Upper lobe of left lung (tissue), 6 donors: ENCODE data around the gene USP22. TPM values are rescaled to one million over a fixed set of nuclear protein-coding genes. Genes with fewer than 3 reads are reported as not detected.
A peak's percentile ranks its signal among the peaks of the same experiment; 100 is the strongest.

Experiments
- ATAC-seq, 2 donors: fragments of 200-7000 bp; cut with Tn5 transposase; one replicate each; pipeline ENCODE4 v1.9.1; 2022; ENCODE audit warnings: mild to moderate bottlenecking in 2 of 2, moderate library complexity in 2 of 2; ENCODE audit not compliant: low FRiP score in 2 of 2
- DNase-seq, 2 donors: peaks; one replicate each; pipeline ENCODE4 v3.0.0-alpha.2; 2019 to 2020
- H3K27ac ChIP-seq, 4 donors: fragments of 200-600 bp; sonication (generic); one replicate each; pipeline ENCODE4 v1.5.1; 2016 to 2019
- H3K27me3 ChIP-seq, 4 donors: fragments of 200-600 bp; sonication (generic); one replicate each; pipeline ENCODE4 v1.5.1; 2017 to 2019
- H3K36me3 ChIP-seq, 4 donors: fragments of 200-600 bp; sonication (generic); one replicate each; pipeline ENCODE4 v1.5.1; 2016 to 2019
- H3K4me1 ChIP-seq, 4 donors: fragments of 200-600 bp; sonication (generic); one replicate each; pipeline ENCODE4 v1.5.1; 2018 to 2019
- H3K4me3 ChIP-seq, 4 donors: fragments of 200-600 bp; sonication (generic); one replicate each; pipeline ENCODE4 v1.5.1; 2017 to 2019; ENCODE audit warnings: mild to moderate bottlenecking in 2 of 4, moderate library complexity in 1 of 4
- H3K9me3 ChIP-seq, 4 donors: fragments of 200-600 bp; sonication (generic); one replicate each; pipeline ENCODE4 v1.5.1; 2018 to 2019
- EP300 ChIP-seq, 4 donors: sonication (generic); formaldehyde crosslinking; IDR thresholded peaks; one replicate each; pipeline ENCODE4 v1.5.1; 2017; ENCODE audit warnings: antibody characterized with exemption in 4 of 4, control low read depth in 2 of 4
- POLR2A ChIP-seq, 4 donors: fragments of 450-650 bp; IDR thresholded peaks; one replicate each; pipeline ENCODE4 v1.5.1; 2016 to 2017; ENCODE audit warnings: antibody characterized with exemption in 4 of 4, mild to moderate bottlenecking in 2 of 4
- POLR2AphosphoS5 ChIP-seq, 2 donors: sonication (generic); formaldehyde crosslinking; IDR thresholded peaks; one replicate each; pipeline ENCODE4 v1.5.1; 2017; ENCODE audit warnings: antibody characterized with exemption in 2 of 2
- WGBS, 2 donors: methylation state at CpG; one replicate each; pipeline ENCODE4 v1.1.5; 2017 to 2018; 5-methylcytosine and 5-hydroxymethylcytosine counted together
- total RNA-seq, 6 donors: library from RNA; depleted of rRNA in 4 of 6; stranded (reverse); fragments of >200 nt in 4 of 6; gene quantifications; one replicate each; pipeline versions ENCODE4 v1.1.0 to v1.2.1, GENCODE V29; 2016 to 2021
- TF ChIP-seq, protein P1 (sequence below), 6 experiments: fragments of 450-650 bp in 4 of 6; fragments of 200-600 bp in 2 of 6; sonication (generic) in 2 of 6; IDR thresholded peaks; one replicate each; pipeline ENCODE4 v1.5.1; 2016 to 2019; ENCODE audit warnings: antibody characterized with exemption in 6 of 6
- donor health status: DM: no; HTN: no; CAD: no; lungs with moderate emphysema.
- donor health status: DM: no; HTN: yes; CAD: no; lungs with severe emphysema.

Gene USP22
- total RNA-seq, 6 donors from 2014 or later = 134 to 302 (median 177) TPM

DNA sequence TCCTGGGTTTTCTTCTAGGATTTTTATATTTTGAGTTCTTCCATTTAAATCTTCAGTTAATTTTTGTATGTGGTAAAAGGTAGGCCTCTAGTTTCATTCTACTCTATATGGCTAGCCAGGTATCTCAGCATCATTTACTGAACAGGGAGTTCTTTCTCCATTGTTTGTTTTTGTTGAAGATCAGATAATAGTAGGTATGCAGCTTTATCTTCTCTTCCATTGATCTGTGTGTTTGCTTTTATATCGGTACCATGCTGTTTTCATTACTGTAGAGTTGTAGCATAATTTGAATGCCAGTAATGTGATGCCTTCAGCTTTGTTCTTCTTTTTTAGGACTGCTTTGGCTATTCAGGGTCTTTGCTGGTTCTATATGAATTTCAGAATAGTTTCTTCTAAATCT lies 77.3 kb downstream of the USP22 start:
- no peak for DNase-seq
- WGBS, 2 donors = 61 to 72% methylated on average over 1 of the region's 1 CpG
- ATAC-seq = no peak

DNA sequence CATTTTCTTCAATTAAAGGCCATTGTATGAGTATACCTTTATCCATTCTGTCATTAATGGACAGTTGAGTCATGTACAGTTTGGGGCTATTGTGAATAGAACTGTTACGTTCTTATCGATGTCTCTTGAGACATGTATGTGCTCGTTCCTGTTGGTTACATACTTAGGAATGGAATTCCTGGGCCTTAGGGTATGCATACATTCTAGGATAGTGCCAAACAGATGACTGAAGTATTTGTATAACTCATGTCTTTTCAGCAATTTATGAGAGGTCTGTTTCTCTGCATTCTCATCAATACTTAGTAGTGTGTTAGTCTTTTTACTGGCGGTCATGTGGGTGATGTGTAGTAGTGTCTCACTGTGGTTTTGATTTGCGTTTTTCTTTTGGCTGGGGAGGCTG lies 81.2 kb downstream of the USP22 start:
- Histone ChIP-seq H3K36me3 (no peaks in the 10 kb centered on the region), H3K9me3 (no peaks in the 10 kb centered on the region), H3K4me3 (no peak overlapping the region), H3K27ac (no peak overlapping the region), H3K27me3 (no peaks in the 10 kb centered on the region), H3K4me1 (no peaks in the 10 kb centered on the region)
- 72 to 85% methylated on average over 5 of the region's 5 CpGs for WGBS, 2 donors
- DNase-seq = no peak
- no peak for ATAC-seq
- TF ChIP-seq POLR2AphosphoS5 (IDR thresholded peaks at IDR 0.05) (no peak), EP300 (IDR thresholded peaks at IDR 0.05) (no peak), POLR2A (IDR thresholded peaks at IDR 0.05) (no peak)
- TF ChIP-seq, protein P1, sequence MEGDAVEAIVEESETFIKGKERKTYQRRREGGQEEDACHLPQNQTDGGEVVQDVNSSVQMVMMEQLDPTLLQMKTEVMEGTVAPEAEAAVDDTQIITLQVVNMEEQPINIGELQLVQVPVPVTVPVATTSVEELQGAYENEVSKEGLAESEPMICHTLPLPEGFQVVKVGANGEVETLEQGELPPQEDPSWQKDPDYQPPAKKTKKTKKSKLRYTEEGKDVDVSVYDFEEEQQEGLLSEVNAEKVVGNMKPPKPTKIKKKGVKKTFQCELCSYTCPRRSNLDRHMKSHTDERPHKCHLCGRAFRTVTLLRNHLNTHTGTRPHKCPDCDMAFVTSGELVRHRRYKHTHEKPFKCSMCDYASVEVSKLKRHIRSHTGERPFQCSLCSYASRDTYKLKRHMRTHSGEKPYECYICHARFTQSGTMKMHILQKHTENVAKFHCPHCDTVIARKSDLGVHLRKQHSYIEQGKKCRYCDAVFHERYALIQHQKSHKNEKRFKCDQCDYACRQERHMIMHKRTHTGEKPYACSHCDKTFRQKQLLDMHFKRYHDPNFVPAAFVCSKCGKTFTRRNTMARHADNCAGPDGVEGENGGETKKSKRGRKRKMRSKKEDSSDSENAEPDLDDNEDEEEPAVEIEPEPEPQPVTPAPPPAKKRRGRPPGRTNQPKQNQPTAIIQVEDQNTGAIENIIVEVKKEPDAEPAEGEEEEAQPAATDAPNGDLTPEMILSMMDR (IDR thresholded peaks at IDR 0.05) = no peak

More for the DNA sequence above, 77.3 kb downstream of the USP22 start:
- Histone ChIP-seq H3K9me3 (no peaks in the 10 kb centered on the region), H3K4me1 (peaks cover 0 to 2% (median 0%) of the 10 kb centered on the region in 4 donors), H3K4me3 (no peak overlapping the region), H3K36me3 (no peaks in the 10 kb centered on the region), H3K27ac (no peak overlapping the region), H3K27me3 (no peaks in the 10 kb centered on the region)
- TF ChIP-seq, protein P1 (IDR thresholded peaks at IDR 0.05) = no peak
- TF ChIP-seq POLR2AphosphoS5 (IDR thresholded peaks at IDR 0.05) = no peak
- no peak for TF ChIP-seq POLR2A (IDR thresholded peaks at IDR 0.05)
- no peak for TF ChIP-seq EP300 (IDR thresholded peaks at IDR 0.05)

DNA sequence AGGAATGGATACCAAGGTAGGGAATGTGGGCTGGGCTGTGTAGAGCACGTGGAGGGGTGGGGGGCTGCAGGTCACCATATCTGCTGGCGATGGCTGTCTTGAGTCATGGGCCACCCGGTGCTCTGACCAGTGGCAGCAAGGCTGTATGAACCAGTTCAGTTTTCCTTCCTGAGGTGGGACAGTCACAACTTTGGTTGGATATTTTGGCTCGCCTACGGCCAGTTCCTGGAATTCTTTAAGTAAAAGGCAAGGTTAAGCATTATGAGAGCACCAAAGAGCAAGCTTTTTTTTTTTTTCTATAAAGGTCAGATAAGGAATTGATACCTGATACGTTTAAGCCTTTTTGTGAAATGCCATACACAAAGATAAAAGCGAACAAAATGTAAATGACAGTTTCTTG lies 81.9 kb downstream of the USP22 start:
- Histone ChIP-seq H3K4me1 (no peaks in the 10 kb centered on the region), H3K9me3 (no peaks in the 10 kb centered on the region), H3K4me3 (no peak overlapping the region), H3K27ac (no peak overlapping the region), H3K27me3 (no peaks in the 10 kb centered on the region), H3K36me3 (no peaks in the 10 kb centered on the region)
- DNase-seq = no peak
- no peak for ATAC-seq
- no peak for TF ChIP-seq EP300 (IDR thresholded peaks at IDR 0.05)
- no peak for TF ChIP-seq POLR2A (IDR thresholded peaks at IDR 0.05)
- TF ChIP-seq, protein P1 (IDR thresholded peaks at IDR 0.05) = no peak
- TF ChIP-seq POLR2AphosphoS5 (IDR thresholded peaks at IDR 0.05) = no peak
- WGBS, 2 donors = 83 to 90% methylated on average over 7 of the region's 7 CpGs

DNA sequence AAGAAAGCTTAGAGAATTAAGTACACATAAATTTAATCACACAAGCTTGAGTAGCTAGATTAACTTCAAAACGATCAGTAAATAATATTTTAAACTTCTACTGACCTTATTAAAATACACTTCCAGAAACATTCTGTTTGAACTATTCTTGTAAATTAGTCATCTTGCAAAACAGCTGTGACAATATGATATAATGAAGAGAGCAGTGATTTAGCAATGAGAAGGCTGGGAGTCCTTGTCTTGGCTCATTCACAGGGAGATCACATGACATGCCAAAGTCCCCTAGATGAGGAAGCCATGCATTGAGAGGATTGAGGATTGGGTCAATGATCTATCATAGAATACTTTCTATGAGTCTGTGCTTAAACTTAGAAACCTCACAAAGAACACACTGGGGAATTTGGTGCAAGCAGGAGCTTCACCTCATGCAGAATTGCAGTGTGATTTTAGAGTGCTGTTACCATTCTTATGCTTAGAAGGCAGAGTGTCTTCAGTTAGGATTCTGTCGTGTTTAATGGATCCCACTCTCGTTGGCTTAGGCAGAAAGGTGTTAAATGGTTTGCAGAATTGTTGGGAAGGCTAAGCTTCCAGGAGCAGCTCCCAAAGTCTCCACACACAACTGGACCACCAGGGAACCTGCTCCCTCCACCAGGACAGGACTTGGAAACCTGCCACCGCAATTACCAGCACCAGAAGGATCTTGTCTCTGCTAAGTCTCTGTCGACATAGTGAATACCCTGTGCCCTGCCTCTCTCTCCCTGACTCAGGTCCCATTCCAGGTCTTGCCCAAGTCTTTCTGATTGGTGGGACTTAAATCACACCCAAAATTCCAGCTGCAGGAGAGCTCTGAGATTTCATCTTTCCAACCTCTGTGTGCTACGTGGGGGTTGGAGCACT lies 87.1 kb downstream of the USP22 start:
- DNase-seq (no peak), ATAC-seq (peak; percentile 53 to 70)
- Histone ChIP-seq H3K4me1 (peaks cover 0 to 11% (median 0%) of the 10 kb centered on the region in 4 donors), H3K27me3 (no peaks in the 10 kb centered on the region), H3K36me3 (no peaks in the 10 kb centered on the region), H3K9me3 (no peaks in the 10 kb centered on the region), H3K27ac (peak overlapping the region in 3 of 4 donors; percentile 14 to 38 (median 26)), H3K4me3 (no peak overlapping the region)
- TF ChIP-seq POLR2AphosphoS5 (IDR thresholded peaks at IDR 0.05) (no peak), POLR2A (IDR thresholded peaks at IDR 0.05) (no peak), EP300 (IDR thresholded peaks at IDR 0.05) (no peak)
- TF ChIP-seq, protein P1 (IDR thresholded peaks at IDR 0.05) = no peak
- WGBS, 2 donors = 48 to 57% methylated on average over 6 of the region's 6 CpGs
